ENCODE measurements around the gene EIF5A2.

- TF ChIP-seq, protein P1, sequence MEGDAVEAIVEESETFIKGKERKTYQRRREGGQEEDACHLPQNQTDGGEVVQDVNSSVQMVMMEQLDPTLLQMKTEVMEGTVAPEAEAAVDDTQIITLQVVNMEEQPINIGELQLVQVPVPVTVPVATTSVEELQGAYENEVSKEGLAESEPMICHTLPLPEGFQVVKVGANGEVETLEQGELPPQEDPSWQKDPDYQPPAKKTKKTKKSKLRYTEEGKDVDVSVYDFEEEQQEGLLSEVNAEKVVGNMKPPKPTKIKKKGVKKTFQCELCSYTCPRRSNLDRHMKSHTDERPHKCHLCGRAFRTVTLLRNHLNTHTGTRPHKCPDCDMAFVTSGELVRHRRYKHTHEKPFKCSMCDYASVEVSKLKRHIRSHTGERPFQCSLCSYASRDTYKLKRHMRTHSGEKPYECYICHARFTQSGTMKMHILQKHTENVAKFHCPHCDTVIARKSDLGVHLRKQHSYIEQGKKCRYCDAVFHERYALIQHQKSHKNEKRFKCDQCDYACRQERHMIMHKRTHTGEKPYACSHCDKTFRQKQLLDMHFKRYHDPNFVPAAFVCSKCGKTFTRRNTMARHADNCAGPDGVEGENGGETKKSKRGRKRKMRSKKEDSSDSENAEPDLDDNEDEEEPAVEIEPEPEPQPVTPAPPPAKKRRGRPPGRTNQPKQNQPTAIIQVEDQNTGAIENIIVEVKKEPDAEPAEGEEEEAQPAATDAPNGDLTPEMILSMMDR (IDR thresholded peaks at IDR 0.05): no peak
- TF ChIP-seq POLR2A (IDR thresholded peaks at IDR 0.05): no peak
- no peak for TF ChIP-seq EP300 (IDR thresholded peaks at IDR 0.05; ENCODE audit: low read depth)
- TF ChIP-seq POLR2AphosphoS5 (IDR thresholded peaks at IDR 0.05): no peak
These were observed 44.6 kb downstream of the EIF5A2 start for GRCh38 chr3:170863816-170864215.

Measured in transverse colon (tissue), 4 donors.